HG03039 (cell line): ENCODE data around the gene RPEL1.
"Not testable (repeated sequence)": the region's sequence is repeated elsewhere in the genome, so short reads cannot be mapped to it uniquely, and the experiment has no call there.

Experiments used
- ATAC-seq: cut with Tn5 transposase; IDR thresholded peaks from one replicate; pipeline ENCODE4 v1.9.1; 2021; ENCODE audit warnings: mild to moderate bottlenecking, moderate library complexity; ENCODE audit not compliant: unreplicated experiment

The RPEL1 gene

DNA sequence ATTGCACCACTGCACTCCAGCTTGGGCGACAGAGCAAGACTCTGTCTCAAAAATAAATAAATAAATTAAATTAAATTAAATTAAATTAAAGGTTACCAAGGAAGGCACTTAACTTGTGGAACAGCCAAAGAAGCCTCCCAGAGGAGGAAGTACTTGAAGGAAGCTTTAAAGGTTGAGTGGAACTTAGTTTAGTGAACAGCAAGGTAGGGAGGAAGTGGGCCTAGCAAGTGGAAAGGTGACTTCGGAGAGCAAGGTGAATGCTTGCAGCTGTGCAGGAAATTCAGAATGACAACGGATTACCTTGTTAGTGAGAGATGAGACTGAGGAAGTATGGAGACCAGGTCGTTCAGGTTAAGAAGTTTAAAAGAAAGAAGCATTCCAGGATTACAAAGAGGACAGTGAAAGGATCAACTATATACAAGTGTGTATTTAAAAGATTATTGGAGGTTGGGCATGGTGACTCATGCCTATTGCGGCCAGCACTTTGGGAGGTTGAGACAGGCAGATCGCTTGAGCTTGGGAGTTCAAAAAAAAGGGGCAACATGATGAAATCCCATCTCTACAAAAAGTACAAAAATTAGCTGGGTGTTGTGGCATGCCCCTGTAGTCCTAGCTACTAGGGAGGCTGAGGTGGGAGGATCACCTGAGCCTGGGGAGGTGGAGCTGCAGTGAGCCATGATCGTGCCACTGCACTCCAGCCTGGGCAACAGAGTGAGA lies 12.8 kb upstream of the RPEL1 start:
- ATAC-seq: no peak

DNA sequence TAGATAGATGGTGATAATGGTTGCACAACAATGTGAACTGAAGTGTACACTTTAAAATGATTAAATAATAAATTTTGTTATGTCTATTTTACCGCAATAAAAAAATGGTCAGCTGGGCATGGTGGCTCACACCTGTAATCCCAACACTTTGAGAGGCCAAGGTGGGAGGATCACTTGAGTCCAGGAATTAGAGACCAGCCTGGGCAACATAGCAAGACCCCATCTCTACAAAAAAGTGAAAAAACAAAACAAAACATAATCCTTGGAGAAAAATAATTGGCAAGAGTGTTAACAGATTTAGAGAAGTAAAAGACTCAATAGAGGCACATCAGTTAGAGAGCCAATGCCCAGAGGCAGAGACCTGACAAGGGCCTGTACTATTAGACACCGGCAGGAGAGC lies 9.9 kb upstream of the RPEL1 start:
- ATAC-seq: no peak

GRCh38 chr10:103238506-103239252 lies 7.0 kb upstream of the RPEL1 start:
- no peak for ATAC-seq

- no peak for ATAC-seq
Observed at GRCh38 chr10:103241262-103242011, 4.2 kb upstream of the RPEL1 start.

- no peak for ATAC-seq
Observed at GRCh38 chr10:103244666-103245271, 918 bp upstream of the RPEL1 start.

- no peak for ATAC-seq
Observed at GRCh38 chr10:103246324-103246723, 637 bp downstream of the RPEL1 start.

- ATAC-seq: no peak
Observed at GRCh38 chr10:103254113-103254512, 8.4 kb downstream of the RPEL1 start.

DNA sequence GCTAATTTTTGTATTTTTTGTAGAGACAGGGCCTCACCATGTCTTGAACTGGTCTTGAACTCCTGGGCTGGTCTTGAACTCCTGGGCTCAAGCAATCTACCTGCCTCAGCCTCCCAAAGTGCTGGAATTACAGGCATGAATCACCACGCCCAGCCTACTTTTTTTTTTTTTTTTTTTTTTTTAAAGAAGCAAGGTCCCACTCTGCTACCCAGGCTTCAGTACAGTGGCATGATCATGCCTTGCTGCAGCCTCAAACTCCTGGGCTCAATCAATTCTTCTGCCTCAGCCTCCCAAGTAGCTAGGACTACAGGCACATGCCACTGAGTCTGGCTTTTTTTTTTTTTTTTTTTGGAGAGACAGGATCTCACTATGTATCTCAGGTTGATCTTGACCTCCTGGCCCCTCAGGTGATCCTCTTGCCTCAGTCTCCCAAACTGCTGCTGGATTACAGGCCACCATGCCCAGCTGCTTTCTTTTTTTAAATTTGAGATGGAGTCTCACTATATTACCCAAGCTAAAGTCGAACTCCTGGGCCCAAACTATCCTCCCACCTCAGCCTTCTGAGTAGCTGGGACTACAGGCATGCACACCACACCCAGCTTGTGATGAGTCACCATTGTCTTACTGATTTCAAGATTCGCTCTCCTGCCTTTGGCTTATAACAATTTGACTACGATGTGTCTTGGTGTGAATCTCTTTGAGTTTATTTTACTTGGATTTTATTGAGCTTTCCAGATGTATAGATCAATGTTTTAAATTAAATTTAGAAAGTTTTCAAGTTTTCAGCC lies 9.0 kb downstream of the RPEL1 start:
- no peak for ATAC-seq

DNA sequence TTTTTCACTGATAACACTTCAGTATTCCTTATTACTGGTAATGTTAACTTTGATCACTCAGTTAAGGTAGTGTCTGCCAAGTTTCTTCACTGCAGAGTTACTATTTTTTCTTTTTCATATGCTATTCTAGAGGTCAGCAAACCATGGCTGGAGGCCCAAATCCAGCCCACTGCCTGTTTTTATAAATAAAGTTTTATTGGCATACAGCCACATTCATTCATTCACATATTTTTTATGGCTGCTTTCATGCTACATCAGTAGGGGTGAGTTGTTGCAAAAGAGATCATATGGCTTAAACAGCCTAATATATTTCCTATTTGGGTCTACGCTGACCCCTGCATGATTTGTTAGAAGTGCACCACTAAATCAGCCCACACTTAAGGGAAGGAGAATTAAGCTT lies 10.9 kb downstream of the RPEL1 start:
- ATAC-seq: no peak

- no peak for ATAC-seq
Observed at GRCh38 chr10:103257812-103258211, 12.1 kb downstream of the RPEL1 start.

DNA sequence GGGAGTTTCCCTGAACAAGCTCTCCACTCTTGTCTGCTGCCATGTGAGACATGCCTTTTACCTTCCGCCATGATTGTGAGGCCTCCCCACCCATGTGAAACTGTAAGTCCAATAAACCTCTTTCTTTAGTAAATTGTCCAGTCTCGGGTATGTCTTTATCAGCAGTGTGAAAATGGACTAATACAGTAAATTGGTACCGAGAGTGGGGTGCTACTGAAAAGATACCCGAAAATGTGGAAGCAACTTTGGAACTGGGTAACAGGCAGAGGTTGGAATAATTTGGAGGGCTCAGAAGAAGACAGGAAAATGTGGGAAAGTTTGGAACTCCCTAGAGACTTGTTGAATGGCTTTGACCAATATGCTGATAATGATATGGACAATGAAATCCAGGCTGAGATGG lies 13.2 kb downstream of the RPEL1 start:
- ATAC-seq: not testable (repeated sequence)

DNA sequence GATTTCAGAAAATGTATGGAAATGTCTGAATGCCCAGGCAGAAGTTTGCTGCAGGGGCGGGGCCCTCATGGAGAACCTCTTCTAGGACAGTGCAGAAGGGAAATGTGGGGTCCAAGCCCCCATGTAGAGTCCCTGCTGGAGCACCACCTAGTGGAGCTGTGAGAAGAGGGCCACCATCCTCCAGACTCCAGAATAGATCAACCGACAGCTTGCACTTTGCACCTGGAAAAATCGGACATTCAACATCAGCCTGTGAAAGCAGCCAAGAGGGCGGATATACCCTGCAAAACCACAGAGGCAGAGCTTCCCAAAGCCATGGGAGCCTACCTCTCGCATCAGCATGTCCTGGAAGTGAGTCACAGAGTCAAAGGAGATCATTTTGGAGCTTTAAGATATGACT lies 14.3 kb downstream of the RPEL1 start:
- no peak for ATAC-seq

GRCh38 chr10:103262229-103262628 lies 16.5 kb downstream of the RPEL1 start:
- no peak for ATAC-seq

DNA sequence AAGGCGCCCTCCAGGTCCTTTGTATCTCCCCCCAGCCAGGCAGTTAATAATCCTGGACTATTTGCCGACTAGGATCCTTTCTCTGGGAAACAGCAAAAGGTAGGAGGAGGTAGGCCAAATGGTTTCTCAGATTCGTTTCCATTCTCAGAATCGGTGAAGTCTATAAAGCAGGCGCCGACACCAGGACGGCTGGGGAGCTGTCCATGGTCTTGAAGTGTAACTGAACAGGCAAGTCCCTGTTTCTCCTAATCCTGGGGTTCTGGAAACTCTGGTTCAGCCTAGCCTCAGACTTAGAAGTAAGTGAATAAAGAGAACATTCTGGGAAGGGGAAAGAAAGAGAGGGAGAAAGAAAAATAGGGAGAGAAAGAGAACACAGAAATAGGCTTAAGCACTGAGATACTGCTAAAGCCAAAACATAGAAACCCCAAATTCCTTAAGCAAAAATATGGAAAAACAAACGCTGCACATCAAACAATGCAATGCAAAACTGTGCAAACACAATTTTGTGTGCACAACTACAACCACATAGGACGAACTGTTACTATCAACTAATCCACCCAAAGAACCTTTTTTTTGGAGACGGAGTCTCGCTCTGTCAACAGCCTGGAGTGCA lies 20.1 kb downstream of the RPEL1 start:
- ATAC-seq: no peak

GRCh38 chr10:103273041-103273441 lies 27.4 kb downstream of the RPEL1 start:
- no peak for ATAC-seq

DNA sequence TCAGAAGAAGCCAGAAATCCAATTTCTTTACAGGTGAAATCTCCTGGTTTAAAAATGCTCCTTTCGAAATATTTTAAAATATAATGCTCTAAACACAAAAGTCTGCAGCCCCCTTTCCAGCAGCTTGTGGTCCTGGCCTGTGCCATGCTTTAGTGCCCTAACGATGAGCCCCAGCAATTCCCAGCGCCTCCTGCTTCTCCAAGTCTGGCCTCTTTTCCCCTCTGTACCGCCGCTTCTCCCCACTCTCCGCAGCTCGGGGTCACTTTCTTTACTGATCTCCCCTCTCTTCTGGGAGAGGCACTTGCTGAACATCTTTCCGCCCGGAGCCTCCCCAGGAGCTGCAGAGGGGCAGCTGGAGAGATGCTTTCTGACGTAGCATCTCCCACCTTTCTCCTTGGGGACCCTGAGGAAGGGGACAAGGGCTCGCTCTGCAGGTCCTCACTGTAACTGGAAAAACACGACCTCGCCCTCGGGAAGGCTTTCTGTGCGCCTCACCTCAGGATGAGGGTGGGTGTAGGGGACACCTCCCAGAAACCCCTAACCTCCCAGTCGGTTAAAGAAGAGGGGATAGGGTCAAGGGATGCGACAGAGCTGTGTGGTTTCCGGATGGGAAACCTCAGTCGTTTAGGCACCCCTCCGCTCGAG lies 30.7 kb downstream of the RPEL1 start:
- no peak for ATAC-seq

- no peak for ATAC-seq
Observed at GRCh38 chr10:103276896-103277712, 31.4 kb downstream of the RPEL1 start, which contains the start of gene INA. Gene INA (plus strand): TSS chr10:103277138. CDS start chr10:103277212, 74 bp downstream.

GRCh38 chr10:103277713-103278536 lies 32.2 kb downstream of the RPEL1 start:
- ATAC-seq: no peak
